ENCODE results near the gene ZCCHC14. TPM values are rescaled to one million over a fixed set of nuclear protein-coding genes. Genes with fewer than 3 reads are reported as not detected.
A peak's percentile ranks its signal among the peaks of the same experiment; 100 is the strongest.

Gene ZCCHC14
- total RNA-seq, 2 experiments from 2014 or later = 16.4 to 18.3 TPM

DNA sequence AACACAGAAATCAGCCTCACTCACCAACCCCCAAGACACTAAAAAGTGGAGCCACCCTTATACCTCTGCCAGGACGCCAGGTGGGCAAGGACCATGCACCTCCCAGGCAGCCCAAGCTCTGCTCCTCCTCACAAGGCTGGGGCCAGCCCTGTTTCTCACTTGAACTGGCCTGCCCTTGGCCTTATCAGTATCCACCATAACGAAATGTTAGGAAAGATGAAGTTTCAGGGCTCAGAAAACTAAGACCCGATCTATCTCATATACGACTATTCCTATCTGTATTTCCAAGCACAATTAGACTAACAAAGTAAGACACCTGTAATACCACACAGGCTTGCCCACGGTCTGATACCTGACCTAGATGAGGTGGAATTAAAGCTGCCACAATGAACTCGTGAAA lies 116.2 kb downstream of the ZCCHC14 start:
- TF ChIP-seq, protein P1, sequence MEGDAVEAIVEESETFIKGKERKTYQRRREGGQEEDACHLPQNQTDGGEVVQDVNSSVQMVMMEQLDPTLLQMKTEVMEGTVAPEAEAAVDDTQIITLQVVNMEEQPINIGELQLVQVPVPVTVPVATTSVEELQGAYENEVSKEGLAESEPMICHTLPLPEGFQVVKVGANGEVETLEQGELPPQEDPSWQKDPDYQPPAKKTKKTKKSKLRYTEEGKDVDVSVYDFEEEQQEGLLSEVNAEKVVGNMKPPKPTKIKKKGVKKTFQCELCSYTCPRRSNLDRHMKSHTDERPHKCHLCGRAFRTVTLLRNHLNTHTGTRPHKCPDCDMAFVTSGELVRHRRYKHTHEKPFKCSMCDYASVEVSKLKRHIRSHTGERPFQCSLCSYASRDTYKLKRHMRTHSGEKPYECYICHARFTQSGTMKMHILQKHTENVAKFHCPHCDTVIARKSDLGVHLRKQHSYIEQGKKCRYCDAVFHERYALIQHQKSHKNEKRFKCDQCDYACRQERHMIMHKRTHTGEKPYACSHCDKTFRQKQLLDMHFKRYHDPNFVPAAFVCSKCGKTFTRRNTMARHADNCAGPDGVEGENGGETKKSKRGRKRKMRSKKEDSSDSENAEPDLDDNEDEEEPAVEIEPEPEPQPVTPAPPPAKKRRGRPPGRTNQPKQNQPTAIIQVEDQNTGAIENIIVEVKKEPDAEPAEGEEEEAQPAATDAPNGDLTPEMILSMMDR (IDR thresholded peaks at IDR 0.05) = no peak

DNA sequence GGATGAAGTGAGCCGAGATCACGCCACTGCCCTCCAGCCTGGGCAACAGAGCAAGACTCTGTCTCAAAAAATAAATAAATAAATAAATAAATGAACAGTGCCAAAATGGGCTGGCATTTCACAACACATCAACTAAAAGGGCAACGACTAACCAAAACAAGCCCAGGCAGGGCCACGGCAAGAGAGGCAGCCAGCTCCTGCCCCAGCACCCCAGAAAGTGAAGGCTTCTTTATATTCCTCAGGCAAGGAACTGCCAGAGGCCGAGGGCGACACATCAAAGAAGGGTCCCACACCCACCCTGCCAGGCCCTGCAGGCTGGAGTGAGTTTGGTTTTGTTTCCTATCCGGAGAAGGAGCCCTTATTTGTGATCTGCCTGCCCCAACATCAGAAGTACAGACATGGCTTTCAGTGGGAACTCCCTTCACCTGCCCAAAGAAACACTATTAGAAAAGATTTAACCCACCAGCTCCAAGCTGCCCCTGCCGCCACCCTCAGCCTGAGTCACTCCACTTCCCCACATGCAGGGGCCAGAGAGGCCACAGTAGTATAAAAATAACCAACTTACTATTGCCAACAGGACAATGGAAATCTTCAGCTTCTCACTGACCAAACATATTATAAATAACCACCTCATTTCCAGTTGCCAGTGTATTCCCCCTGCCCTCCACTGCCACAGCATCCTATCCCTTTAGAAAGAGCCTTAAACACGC lies 117.2 kb downstream of the ZCCHC14 start:
- H3K4me3 ChIP-seq (ENCODE audit: low read length) = no peak overlapping the region
- CTCF ChIA-PET = no interaction called here
- DNase-seq (no peak), ATAC-seq (ENCODE audit: poor library complexity) (no peak)
- no peaks in the 10 kb centered on the region for H3K27me3 Mint-ChIP-seq
- H3K27me3 ChIP-seq (ENCODE audit: control insufficient read depth in 1 of 2, insufficient read depth in 2 of 2, low read length in 2 of 2) = no peaks in the 10 kb centered on the region
- POLR2A ChIA-PET = no interaction called here
- peaks cover 22% of the 10 kb centered on the region for H3K36me3 Mint-ChIP-seq (ENCODE audit: low read depth)
- H3K4me1 Mint-ChIP-seq (ENCODE audit: low read depth) = peaks cover 45% of the 10 kb centered on the region
- H3K9me3 ChIP-seq (ENCODE audit: control insufficient read depth in 1 of 2, insufficient read depth in 1 of 2, low read length in 2 of 2) = no peaks in the 10 kb centered on the region
- TF ChIP-seq, protein P1 (IDR thresholded peaks at IDR 0.05) = no peak
- peak overlapping the region; percentile 43 for H3K27ac Mint-ChIP-seq
- intact Hi-C loops (cut with DNase I, micrococcal nuclease) = no loop called here
- no peak overlapping the region for H3K27ac ChIP-seq (ENCODE audit: low read depth in 1 of 2, low read length in 2 of 2)
- H3K9me3 Mint-ChIP-seq = no peaks in the 10 kb centered on the region
- H3K36me3 ChIP-seq (ENCODE audit: insufficient read depth, low read length) = peaks cover 14% of the 10 kb centered on the region
- H3K4me3 Mint-ChIP-seq = no peak overlapping the region
- H3K4me1 ChIP-seq (ENCODE audit: insufficient read depth, low read length) = peaks cover 29% of the 10 kb centered on the region

More for the DNA sequence above, 116.2 kb downstream of the ZCCHC14 start:
- intact Hi-C loops (cut with DNase I, micrococcal nuclease) = no loop called here
- no peak overlapping the region for H3K4me3 Mint-ChIP-seq
- Histone ChIP-seq H3K27me3 (ENCODE audit: control insufficient read depth in 1 of 2, insufficient read depth in 2 of 2, low read length in 2 of 2) (no peaks in the 10 kb centered on the region), H3K36me3 (ENCODE audit: insufficient read depth, low read length) (peaks cover 14% of the 10 kb centered on the region), H3K9me3 (ENCODE audit: control insufficient read depth in 1 of 2, insufficient read depth in 1 of 2, low read length in 2 of 2) (no peaks in the 10 kb centered on the region), H3K4me3 (ENCODE audit: low read length) (no peak overlapping the region), H3K4me1 (ENCODE audit: insufficient read depth, low read length) (peaks cover 35% of the 10 kb centered on the region), H3K27ac (ENCODE audit: low read depth in 1 of 2, low read length in 2 of 2) (no peak overlapping the region)
- H3K9me3 Mint-ChIP-seq = no peaks in the 10 kb centered on the region
- peaks cover 22% of the 10 kb centered on the region for H3K36me3 Mint-ChIP-seq (ENCODE audit: low read depth)
- H3K27ac Mint-ChIP-seq = no peak overlapping the region
- POLR2A ChIA-PET = no interaction called here
- DNase-seq = no peak
- ATAC-seq (ENCODE audit: poor library complexity) = no peak
- no peaks in the 10 kb centered on the region for H3K27me3 Mint-ChIP-seq
- CTCF ChIA-PET = no interaction called here
- H3K4me1 Mint-ChIP-seq (ENCODE audit: low read depth) = peaks cover 50% of the 10 kb centered on the region

DNA sequence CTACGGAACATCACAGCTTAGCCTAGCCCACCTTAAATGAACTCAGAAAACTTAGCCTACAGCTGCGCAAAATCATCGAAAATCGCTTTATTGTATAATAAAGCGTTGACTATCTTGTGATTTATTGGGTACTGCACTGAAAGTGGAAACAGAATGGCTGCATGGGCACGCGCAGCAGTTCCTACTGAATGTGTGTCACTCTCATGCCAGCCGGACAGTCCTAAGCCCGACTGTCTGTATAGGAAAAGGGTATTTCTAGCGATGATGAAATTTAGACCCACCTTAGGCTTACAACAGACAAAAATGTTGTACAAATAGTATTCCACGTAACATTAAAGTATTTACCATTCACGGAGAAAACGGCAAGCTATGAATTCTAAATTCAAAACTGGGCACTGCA lies 118.5 kb downstream of the ZCCHC14 start:
- POLR2A ChIA-PET = interaction anchor here (1.2 kb wide), 1 partner anchor 10 kb away, joined by 6 read pairs; no protein-coding TSS in a partner anchor
- no peak overlapping the region for H3K27ac ChIP-seq (ENCODE audit: low read depth in 1 of 2, low read length in 2 of 2)
- DNase-seq = no peak

More for the DNA sequence above, 118.5 kb downstream of the ZCCHC14 start:
- Mint-ChIP-seq H3K4me1 (ENCODE audit: low read depth) (peaks cover 41% of the 10 kb centered on the region), H3K27me3 (no peaks in the 10 kb centered on the region), H3K27ac (no peak overlapping the region), H3K4me3 (no peak overlapping the region), H3K9me3 (no peaks in the 10 kb centered on the region), H3K36me3 (ENCODE audit: low read depth) (peaks cover 22% of the 10 kb centered on the region)
- H3K4me1 ChIP-seq (ENCODE audit: insufficient read depth, low read length) = peaks cover 19% of the 10 kb centered on the region
- H3K36me3 ChIP-seq (ENCODE audit: insufficient read depth, low read length) = peaks cover 14% of the 10 kb centered on the region
- H3K27me3 ChIP-seq (ENCODE audit: control insufficient read depth in 1 of 2, insufficient read depth in 2 of 2, low read length in 2 of 2) = no peaks in the 10 kb centered on the region
- no peak for ATAC-seq (ENCODE audit: poor library complexity)
- intact Hi-C loops (cut with DNase I, micrococcal nuclease) = no loop called here
- no peak overlapping the region for H3K4me3 ChIP-seq (ENCODE audit: low read length)
- TF ChIP-seq, protein P1 (IDR thresholded peaks at IDR 0.05) = no peak
- CTCF ChIA-PET = interaction anchor here (0.8 kb wide), 1 partner anchor 20 kb away, joined by 3 read pairs; no protein-coding TSS in a partner anchor
- H3K9me3 ChIP-seq (ENCODE audit: control insufficient read depth in 1 of 2, insufficient read depth in 1 of 2, low read length in 2 of 2) = no peaks in the 10 kb centered on the region

All from CD4-positive, alpha-beta T cell (primary cell).